Measurements from ENCODE around the gene HEPN1.
"Not testable (repeated sequence)": the region's sequence is repeated elsewhere in the genome, so short reads cannot be mapped to it uniquely, and the experiment has no call there.

HEPN1 gene

GRCh38 chr11:124942466-124943253 lies 23.6 kb downstream of the HEPN1 start:
- DNase-seq (ENCODE audit: low spot score): peak; percentile 96

DNA sequence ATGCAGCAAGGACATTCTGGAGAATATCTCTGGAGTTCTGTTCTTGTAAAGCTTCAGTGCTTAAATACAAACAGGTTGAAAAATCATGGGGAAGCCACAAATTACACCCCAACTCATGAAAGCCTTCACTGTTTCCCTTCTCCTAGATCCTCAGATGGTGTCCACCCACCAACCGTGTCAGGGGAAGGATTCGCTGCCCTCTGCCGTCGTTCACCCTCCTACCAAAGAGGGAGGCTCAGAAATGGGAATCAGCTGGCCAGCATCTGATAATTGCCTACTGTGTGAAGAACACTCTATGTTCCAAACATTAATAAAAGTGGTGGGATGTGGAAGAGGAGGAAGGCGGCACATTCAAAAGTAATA lies 24.2 kb downstream of the HEPN1 start:
- DNase-seq (ENCODE audit: low spot score): peak; percentile 95

- no peak for DNase-seq (ENCODE audit: low spot score)
Measured at GRCh38 chr11:124943741-124944140, 24.7 kb downstream of the HEPN1 start.

DNA sequence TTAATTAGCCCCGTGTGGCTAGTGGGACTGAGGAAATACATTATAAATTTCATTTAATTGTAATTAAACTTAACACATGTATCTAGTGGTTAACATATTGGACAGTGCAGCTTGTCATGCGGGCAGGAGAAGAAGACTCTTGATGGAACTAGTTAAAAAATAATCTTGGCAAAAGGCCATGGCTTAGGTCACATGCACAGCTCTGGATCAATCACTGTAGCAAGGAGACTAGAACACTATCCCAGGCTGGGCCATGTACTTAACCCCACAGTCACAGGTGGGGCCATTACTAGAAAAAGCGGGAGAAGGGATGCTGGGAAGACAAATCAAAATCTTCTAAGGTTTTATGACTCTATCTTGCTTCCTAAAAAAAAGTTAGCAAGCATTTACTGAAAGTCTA lies 25.5 kb downstream of the HEPN1 start:
- DNase-seq (ENCODE audit: low spot score): no peak

GRCh38 chr11:124945826-124946225 lies 26.8 kb downstream of the HEPN1 start:
- DNase-seq (ENCODE audit: low spot score): no peak

DNA sequence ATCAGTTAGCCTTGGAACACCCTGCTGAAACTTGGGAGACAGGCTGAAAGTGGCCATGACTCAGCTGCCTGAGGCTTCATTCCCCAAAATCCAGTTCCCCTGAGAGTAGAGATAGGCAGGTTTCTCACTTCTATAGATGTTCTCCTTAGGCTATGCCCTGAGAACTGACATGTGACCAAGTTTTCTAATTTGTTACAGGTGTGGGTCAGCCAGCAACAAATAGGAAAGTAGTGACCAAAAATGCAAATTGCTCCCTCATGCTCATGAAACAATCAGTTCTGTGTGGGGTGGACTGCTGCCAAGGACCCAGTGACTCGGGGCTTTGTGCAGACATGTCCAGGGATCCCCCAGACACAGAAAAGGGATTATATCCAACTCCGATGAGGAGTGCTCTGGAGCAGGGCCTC lies 27.7 kb downstream of the HEPN1 start:
- DNase-seq (ENCODE audit: low spot score): peak; percentile 97

DNA sequence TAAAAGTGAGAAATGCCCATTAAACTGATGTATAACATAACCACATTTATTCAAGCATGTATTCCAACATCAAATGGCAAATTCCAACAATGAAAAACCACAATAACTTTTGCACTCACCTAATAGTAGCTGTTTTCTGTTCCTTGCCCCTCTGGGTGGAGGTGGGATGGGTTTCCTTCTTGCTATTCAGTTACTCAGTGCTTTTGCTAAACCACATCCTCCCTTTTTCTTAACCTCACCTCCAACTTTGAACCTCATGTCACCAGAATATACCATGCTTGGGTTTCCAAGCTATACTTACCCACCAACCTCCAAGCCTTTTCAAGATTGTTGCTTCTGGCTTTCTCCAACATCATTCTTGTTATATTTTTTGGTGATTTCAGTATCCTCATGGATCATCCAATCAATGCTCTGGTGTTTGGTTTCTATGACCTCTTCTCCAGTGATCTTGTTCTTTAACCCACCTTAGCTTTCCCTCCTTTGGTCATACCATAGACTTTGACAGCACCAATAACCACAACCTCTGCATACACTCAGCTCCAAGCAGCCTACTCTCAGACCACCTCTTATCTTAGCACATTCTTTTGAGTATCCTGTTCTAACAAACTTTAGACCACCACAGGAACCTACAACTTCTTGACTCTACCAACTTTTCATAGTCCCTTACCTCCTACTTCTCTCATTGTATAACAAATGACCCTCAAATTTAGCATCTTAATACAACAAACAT lies 31.7 kb downstream of the HEPN1 start:
- DNase-seq (ENCODE audit: low spot score): no peak

DNA sequence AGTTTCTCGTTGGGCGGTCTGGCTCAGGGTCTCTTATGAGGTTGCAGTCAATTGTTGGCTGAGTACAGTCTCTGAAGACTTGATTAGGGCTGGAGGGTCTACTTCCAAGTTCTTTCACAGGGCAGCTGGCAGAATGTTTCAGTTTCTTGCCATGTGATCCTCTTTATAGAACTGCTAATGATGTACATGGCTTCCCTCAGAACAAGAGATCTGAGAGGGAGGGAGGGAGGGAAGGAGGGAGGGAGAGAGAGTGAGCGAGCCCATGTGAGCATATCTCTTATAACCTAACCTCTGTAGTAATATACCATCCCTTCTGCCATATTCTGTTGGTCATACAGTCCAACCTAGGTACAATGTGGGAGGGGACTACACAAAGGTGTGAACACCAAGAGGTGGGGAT lies 32.3 kb downstream of the HEPN1 start:
- no peak for DNase-seq (ENCODE audit: low spot score)

DNA sequence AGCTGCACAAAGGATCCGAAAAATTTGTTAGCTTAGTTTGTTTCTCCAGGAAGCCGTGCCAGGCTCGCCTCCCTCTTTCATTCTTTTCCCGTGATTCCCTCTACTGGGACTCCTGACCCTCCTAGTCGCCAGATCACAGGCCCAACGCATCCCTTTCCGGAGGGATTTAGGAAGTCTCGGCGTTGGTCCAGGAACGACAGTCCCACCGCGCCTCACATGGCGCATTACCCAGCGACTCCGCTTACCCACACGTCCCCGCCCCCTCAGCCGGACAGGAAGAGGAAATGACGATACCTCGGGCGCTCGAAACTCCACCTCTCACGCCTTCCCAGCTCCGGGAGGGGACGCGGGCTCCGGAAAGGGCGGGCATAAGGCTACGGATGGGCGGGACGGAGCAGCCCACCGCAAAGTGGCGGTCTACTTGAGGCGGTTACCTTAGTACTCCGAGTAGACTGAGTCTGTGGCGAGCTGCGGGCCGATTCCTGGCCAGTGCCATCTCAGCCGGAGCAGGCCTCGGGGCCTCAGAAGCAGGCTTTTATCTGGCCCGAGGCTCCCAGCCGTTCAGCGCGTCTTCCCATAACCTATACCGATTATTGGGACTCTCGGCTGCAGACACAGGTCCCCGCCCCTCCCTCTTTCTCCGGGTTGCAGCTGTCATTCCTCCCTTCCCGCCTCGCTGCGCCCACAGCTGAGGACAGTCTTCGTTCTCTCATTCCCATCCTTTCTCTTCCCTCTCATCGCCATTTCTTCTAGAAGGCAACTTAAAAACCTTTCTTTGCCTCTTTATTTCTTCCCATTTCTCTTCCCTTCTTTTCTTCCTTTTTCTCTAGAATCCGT lies 34.9 kb downstream of the HEPN1 start, which contains the start of gene CCDC15:
Gene CCDC15, plus strand, starts transcription at position 450 of the 837 bp plus-strand sequence. CDS start 531 bp downstream, outside the sequence.
- peak; percentile 99 for DNase-seq (ENCODE audit: low spot score)

DNA sequence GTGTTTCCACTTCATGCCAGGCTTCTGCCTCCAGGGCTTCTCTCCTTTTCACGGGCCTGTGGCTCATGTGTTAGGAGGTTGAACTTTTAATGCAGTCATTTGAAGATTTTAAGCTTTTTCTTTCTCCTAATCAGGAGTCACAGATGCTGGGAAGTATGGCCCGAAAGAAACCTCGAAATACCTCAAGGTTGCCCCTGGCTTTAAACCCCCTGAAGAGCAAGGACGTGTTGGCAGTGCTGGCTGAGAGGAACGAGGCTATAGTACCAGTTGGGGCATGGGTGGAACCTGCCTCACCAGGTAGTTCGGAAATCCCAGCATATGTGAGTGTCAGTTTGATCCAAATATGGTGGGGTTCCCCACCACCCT lies 35.5 kb downstream of the HEPN1 start:
- no peak for DNase-seq (ENCODE audit: low spot score)

DNA sequence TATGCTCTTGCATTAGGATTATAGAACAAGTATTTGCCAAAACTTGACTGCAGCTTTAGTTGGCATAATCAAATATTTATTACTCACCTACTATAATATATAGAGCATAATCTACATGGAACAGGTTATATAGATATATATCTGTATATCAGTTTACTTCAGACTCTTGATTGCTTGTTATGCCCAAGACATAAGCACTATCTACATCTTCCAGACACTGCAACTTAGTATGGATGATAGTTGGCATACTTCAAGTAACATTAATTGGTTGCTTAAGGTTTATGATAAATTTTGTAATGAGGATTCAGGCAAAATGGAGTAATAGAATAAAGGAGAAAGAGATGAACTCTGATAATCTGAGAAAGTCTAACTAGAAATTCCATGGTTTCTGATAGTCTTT lies 36.0 kb downstream of the HEPN1 start:
- no peak for DNase-seq (ENCODE audit: low spot score)

DNA sequence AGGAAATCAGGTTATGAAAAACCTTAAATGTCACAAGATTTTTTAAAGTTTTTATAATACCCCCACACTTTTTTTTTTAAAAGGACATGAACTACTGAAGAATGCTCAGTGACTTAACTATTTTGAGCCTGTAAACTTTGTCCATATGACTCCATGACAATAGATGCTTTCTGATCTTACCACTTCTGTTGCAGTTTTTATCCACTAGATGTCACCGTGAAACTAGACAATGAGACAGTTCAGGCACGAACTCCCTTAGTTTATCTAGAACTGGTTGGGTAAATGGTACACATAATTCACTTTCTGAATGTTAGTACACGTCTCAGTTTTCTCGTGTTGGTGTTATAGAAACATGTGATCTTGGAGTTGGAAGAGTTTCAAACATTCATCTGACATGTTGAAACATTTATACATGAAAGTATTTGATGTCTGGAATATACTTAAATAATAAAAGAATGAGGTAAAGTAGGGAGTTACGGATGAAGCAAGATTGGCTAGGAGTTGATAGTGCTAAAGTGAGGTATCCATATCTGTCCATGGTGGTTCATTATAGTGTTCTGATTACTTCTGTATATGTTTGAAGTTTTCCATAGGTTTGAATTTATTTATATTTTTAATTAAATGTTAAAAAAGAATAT lies 43.0 kb downstream of the HEPN1 start:
- peak; percentile 95 for DNase-seq (ENCODE audit: low spot score)

- not testable (repeated sequence) for DNase-seq (ENCODE audit: low spot score)
Measured at GRCh38 chr11:124968197-124968596, 49.1 kb downstream of the HEPN1 start.
